Hypothalamus (tissue), 51 donors: Measurements from ENCODE around the gene PSORS1C2.
A peak's percentile ranks its signal among the peaks of the same experiment; 100 is the strongest.

Experiments used
- DNase-seq, 51 donors: peaks; one replicate each; lab custom pipeline; 2025; lab: John Stamatoyannopoulos, UW

Gene PSORS1C2

GRCh38 chr6:31143148-31143547, 4.3 kb upstream of the PSORS1C2 start:
- DNase-seq = no peak

DNA sequence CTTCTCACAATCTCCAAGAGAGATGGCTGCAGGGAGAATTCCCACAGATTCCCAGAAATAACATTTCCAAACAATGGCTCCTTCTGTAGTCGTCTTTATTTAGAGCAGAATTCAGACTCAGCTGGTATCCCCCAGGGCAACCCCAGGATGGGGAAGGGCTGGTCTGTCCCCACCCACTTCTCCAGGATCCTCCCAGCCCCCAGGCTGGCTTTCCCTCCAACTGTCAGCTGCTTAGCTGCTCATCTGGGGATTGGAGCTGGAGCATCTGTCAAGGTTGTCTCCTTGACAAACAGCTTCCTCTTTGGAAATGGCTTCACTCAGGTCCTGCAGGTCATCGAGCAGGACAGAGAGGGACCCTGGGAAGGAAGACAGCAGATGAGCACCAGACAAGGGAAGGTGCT, 3.5 kb upstream of the PSORS1C2 start:
- no peak for DNase-seq

GRCh38 chr6:31140643-31141042, 1.8 kb upstream of the PSORS1C2 start:
- no peak for DNase-seq

- DNase-seq = no peak
These were observed 733 bp upstream of the PSORS1C2 start for GRCh38 chr6:31139599-31139998.

DNA sequence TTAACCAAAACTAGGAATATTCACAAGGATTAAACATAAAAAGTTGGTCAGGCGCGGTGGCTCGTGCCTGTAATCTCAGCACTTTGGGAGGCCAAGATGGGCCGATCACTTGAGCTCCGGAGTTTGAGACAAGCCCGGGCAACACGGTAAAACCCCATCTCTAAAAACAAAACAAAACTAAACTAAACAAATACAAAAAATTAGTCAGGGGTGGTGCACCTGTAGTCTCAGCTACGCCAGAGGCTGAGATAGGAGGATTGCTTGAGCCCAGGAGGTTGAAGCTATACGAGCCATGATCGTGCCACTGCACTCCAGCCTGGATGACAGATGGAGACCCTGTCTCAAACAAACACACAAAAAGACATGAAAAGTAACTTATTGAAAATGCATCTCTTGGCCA, 3.2 kb downstream of the PSORS1C2 start:
- DNase-seq = no peak

DNA sequence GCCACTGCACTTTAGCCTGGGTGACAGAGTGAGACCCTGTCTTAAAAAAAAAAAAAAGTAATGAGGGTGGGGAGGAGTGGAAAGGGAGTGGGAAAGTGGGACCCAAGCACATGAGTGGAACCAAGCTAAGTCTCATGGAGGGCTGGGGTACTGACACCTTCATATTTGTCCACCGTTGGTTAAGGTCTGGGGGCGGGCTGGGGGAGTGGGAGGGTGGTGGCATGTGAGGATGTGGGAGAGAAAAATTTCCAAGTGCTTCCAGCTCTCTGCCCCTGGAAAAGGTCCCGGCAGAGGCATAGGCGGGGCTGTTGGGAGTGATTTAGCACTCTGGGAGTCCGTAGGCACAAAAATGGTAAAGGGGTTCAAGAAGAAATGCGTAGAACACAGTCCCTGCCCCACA, 6.1 kb downstream of the PSORS1C2 start:
- DNase-seq = no peak

DNA sequence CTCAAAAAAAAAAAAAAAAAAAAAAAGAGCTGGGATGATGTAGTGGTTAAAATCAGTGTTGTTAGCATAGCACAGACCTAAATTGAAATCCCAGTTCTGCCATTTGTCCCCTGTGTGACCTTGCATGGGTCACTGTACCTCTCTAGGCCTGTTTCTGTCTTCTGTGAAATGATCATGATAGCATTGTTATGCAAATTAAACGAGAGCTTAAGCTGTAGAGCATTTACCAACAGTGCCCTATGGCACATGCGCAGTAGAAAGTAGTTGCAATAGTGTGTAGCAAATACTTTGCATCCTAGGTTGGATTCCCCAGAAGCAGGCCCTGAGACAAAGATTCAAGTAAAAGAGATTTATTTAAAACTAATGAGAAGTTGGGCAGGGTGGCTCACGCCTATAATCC, 7.3 kb downstream of the PSORS1C2 start:
- no peak for DNase-seq

DNA sequence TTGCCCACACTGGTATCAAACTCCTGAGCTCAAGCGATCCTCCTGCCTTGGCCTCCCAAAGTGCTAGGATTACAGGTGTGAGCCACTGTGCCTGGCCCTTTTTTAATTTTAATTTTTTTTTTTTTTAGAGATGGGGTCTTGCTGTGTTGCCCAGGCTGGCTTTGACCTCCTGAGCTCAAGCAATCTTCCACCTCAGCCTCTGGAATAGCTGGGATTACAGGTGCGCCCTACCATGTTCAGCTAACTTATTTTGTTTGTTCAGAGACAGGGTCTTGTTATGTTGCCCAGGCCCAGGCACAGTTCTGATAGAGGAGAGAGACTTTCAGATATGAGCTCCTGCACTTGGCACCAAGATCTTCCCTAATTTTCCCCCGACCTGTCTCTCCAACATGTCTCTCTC, 8.1 kb downstream of the PSORS1C2 start:
- DNase-seq = no peak

GRCh38 chr6:31129130-31129529, 9.7 kb downstream of the PSORS1C2 start:
- no peak for DNase-seq

- peak in 24 of 51 donors; percentile 6 to 61 (median 28) for DNase-seq
These were observed 10.7 kb downstream of the PSORS1C2 start for GRCh38 chr6:31128093-31128676.

- DNase-seq = no peak
These were observed 12.3 kb downstream of the PSORS1C2 start for GRCh38 chr6:31126396-31127175.

DNA sequence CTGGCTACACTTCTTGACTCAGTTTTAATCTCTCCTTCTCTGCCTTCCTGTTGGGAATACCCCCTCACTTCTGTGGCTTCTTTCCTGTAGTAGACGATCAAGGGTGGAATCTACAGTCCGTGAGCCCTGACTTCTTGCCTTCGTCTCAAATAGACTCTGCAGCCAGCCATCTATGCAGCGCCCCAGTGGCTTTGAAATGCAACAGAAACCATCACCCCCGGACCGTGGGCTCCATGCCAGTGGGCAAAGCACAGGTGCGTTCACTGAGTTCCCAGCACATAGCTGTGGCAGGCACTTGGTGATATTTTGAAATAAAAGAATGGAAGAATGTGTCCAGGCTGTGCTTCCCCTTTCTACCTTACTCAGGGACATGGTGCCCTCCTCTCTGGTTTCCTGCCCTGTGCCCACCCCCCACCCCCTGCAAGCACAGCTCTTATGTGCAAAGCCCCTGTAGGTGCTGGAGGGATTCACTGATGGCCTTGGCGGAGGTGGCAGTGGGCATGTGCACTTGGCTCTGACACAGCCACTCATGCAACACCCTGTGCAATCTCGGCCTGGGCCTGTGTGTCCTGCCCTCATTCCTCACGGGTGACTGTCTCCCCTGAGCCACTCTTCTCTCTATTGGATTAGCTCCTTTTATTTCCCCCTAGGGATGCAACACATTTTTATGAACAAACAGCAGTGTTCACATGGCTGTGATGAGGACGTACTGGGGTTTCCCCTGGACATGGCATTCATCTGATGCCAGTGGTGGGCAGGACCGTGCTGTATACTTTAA, 13.1 kb downstream of the PSORS1C2 start:
- DNase-seq = no peak

- DNase-seq = no peak
These were observed 13.7 kb downstream of the PSORS1C2 start for GRCh38 chr6:31125162-31125561.

DNA sequence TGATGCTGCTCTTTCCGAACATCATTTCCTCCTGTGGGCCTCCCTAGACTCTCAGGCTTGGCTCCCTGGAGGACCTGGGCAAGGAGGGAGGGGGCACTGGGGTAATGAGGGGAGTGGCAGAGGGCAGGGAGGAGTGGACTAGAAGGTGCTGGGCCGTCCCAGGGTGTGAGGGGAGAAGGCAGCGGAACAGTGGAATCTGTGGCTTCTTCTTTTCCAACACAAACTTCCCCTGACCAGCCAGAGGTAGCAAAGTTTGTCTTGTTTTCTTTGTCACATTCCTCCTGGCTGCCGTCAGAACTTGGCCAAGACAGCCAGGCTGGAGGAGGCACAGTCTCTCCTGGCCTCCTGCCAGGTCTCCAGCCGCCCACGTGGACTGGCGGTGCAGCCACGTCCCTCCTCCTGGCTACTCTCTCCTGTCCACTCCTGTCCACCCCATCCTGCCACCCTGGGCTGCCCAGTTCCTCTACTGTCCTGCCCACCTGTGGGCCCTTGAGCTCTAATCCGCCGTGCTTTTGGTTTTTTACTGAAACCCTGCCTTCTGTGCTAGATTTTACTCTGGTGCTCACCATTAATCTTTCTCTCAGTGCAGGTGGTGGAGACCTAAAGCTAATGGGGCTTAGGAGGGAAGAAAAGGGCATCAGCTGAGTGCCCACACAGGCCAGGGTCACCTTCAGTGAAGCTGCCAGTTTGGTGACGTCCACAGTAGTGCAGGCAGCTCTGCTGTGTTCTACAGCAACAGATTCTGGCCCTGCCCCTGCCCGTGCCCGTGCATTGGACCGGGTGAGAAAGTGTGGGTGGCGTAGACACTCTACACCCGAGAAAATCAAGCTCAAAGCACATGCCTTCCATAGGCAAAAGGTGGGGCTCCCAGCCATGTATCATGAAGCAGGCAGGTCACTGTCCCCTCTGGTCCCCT, 15.8 kb downstream of the PSORS1C2 start:
- peak in 35 of 51 donors; percentile 4 to 71 (median 37) for DNase-seq

- no peak for DNase-seq
These were observed 17.6 kb downstream of the PSORS1C2 start for GRCh38 chr6:31121131-31121790.

DNA sequence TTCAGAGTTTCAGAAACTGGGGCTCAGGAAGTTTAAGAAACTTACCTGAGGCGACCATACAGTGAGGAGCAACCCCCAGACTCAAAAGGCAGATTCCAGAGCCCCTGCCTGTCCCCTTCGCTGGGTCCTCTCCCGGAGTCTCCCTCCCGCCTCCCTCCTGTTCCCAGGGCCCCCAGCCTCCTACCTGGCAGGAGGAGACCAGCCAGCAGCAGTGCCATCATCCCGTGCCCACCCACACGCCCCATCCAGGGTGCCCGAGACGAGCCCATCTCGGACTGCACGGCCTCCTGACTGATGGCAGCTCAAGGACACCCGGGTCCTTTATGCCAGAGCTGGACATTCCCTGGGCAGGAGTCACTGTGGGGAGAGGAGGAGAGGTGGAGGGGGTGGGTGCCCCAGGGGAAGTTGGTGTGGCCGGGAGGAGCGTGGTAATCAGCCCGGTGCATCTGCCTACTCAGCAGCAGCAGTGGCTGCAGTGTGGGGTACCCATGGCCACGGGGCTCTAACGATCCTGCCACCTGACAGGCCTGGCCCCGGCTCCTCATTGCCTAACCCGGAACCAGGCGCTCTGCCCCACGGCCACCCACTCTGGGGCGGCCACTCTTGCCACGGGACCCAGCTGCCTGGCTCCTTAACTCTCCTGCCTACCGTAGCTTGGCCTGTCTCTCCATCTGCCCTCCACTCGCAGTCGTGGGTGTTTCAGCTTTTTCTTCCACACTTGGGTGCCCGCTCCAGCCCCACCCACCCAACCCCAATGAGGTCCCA, 18.5 kb downstream of the PSORS1C2 start, which contains the start of gene CDSN:
Gene CDSN (minus strand): TSS at position 296 of the 765 bp plus-strand sequence. CDS start 27 bp downstream, at position 269.
- no peak for DNase-seq

DNA sequence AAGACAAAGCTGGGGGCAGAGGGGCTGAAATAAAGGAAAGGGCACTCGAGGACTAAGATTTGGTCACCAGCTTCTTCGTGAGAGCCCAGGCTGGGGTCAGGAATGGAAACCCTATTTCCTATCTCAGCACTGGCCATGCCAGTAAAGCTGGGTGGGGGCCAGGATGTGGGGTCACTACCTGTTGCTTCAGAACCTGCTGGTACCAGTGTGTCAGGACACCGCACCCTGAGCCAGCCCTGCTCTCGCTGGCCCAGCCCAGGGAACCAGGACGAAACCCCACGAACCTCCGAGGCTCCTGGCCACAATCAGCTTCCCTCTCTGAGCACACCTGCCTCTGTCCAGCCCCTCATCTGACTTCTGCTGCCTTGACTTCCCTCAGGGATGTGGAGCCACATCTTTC, 20.7 kb downstream of the PSORS1C2 start:
- no peak for DNase-seq

- peak in 1 of 51 donors; percentile 7 for DNase-seq
These were observed 22.0 kb downstream of the PSORS1C2 start for GRCh38 chr6:31116661-31117385.
